Pancreas (tissue), 10 donors: ENCODE measurements around the gene ACSL3. TPM values are rescaled to one million over a fixed set of nuclear protein-coding genes. Genes with fewer than 3 reads are reported as not detected.

Source experiments
- ATAC-seq, 4 donors: fragments of 200-7000 bp; cut with Tn5 transposase; one replicate each; pipeline versions ENCODE4 v1.8.0 to v1.9.1; 2020; ENCODE audit warnings: mild to moderate bottlenecking in 4 of 4, moderate library complexity in 4 of 4
- DNase-seq, 6 donors: peaks; one replicate each; pipeline ENCODE4 v3.0.0-alpha.2; 2020
- FAIRE-seq: peaks from 2 replicates; lab custom pipeline; 2012; peaks lifted over from hg19 to GRCh38; lab: Jason Lieb, UNC
- H3K27ac ChIP-seq, 4 donors: fragments of 200-600 bp; sonication (generic); 1 replicate in 3 of 4; 2 replicates in 1 of 4; pipeline versions ENCODE4 v1.5.0 to v1.8.0; 2020
- H3K27me3 ChIP-seq, 4 donors: fragments of 200-600 bp; one replicate each; pipeline ENCODE4 v1.8.0; 2021
- H3K36me3 ChIP-seq, 3 donors: fragments of 200-600 bp; sonication (generic) in 1 of 3; one replicate each; pipeline versions ENCODE4 v1.5.0 to v1.8.0; 2020 to 2021
- H3K4me1 ChIP-seq, 3 donors: fragments of 200-600 bp; one replicate each; pipeline ENCODE4 v1.8.0; 2021
- H3K4me3 ChIP-seq, 4 donors: fragments of 200-600 bp; sonication (generic) in 2 of 4; one replicate each; pipeline versions ENCODE4 v1.5.0 to v1.8.0; 2020 to 2021
- H3K9me3 ChIP-seq, 4 donors: fragments of 200-600 bp; one replicate each; pipeline ENCODE4 v1.8.0; 2021
- CTCF ChIP-seq, 4 donors: fragments of 200-600 bp; sonication (generic) in 3 of 4; IDR thresholded peaks; one replicate each; pipeline versions ENCODE4 v1.5.0 to v1.8.0; 2021; ENCODE audit warnings: antibody characterized with exemption in 4 of 4
- WGBS, 2 donors: extraction: QIAGEN DNeasy Blood & Tissue Kit; methylation state at CpG; one replicate each; pipeline ENCODE4 v1.1.7; 2013; 5-methylcytosine and 5-hydroxymethylcytosine counted together
- intact Hi-C, 3 donors: fragments of 100-400 bp; cut with DNase I; formaldehyde crosslinking; loops; one replicate each; pipeline versions ENCODE4 v1.11.1 to v1.14.2; 2022
- polyA plus RNA-seq, 2 donors: library from polyadenylated mRNA; stranded (reverse); fragments of 200-250 nt; gene quantifications; one replicate each; pipeline ENCODE4 v1.2.3, GENCODE V29; 2013
- total RNA-seq, 6 donors: library from RNA; stranded (reverse); fragmentation: NEBNext Ultra II Directional in 4 of 6; extraction: Animal tissue kit (Norgen Biotek cat#: 25700) in 4 of 6; gene quantifications; one replicate each; pipeline versions ENCODE4 v1.2.1 to v1.2.4, GENCODE V29; 2021 to 2023
- donor health status: healthy with polysubstance abuse.
- donor health status: DM: no; HTN: no; CAD: no; lungs with moderate emphysema.
- donor health status: DM: no; HTN: no; CAD: no.
- donor health status: control.
- donor health status: control.
- donor health status: Bipolar disorder and iron deficiency.
- donor health status: DM: yes; HTN: yes; CAD: no.
- donor health status: DM: no; HTN: no; CAD: no.
- donor health status: DM: no; HTN: no; CAD: no.
- donor health status: DM: yes; HTN: yes; CAD: no.

Gene ACSL3
- total and polyA plus RNA-seq, 8 donors, result 4.7 to 32.0 (median 15.9) TPM

- Histone ChIP-seq H3K4me1 (peaks cover 11 to 19% (median 15%) of the 10 kb centered on the region in 3 donors), H3K27me3 (no peaks in the 10 kb centered on the region), H3K9me3 (no peaks in the 10 kb centered on the region), H3K27ac (no peak overlapping the region), H3K4me3 (no peak overlapping the region), H3K36me3 (no peaks in the 10 kb centered on the region)
- intact Hi-C loops, result no loop called here
- FAIRE-seq (no peak), DNase-seq (no peak), ATAC-seq (peak; percentile 56 to 85 (median 70))
- no peak for TF ChIP-seq CTCF (IDR thresholded peaks at IDR 0.05)
- 33 to 35% methylated on average over 5 of the region's 5 CpGs for WGBS, 2 donors
Measured at GRCh38 chr2:222884805-222885424, 24.1 kb downstream of the ACSL3 start.

GRCh38 chr2:222887124-222887523 is 26.3 kb downstream of the ACSL3 start:
- intact Hi-C loops, result no loop called here
- FAIRE-seq, result no peak

GRCh38 chr2:222888716-222889115 is 27.9 kb downstream of the ACSL3 start:
- TF ChIP-seq CTCF (IDR thresholded peaks at IDR 0.05), result no peak
- H3K36me3 ChIP-seq, result no peaks in the 10 kb centered on the region

More at GRCh38 chr2:222887124-222887523, 26.3 kb downstream of the ACSL3 start:
- Histone ChIP-seq H3K9me3 (no peaks in the 10 kb centered on the region), H3K27me3 (no peaks in the 10 kb centered on the region), H3K4me1 (peaks cover 19 to 34% (median 29%) of the 10 kb centered on the region in 3 donors), H3K4me3 (no peak overlapping the region), H3K27ac (no peak overlapping the region), H3K36me3 (no peaks in the 10 kb centered on the region)
- TF ChIP-seq CTCF (IDR thresholded peaks at IDR 0.05), result no peak
- ATAC-seq (no peak), DNase-seq (no peak)
- WGBS, 2 donors, result 95 to 100% methylated on average over 1 of the region's 1 CpG

GRCh38 chr2:222891890-222892289 is 31.1 kb downstream of the ACSL3 start:
- TF ChIP-seq CTCF (IDR thresholded peaks at IDR 0.05), result no peak
- no peaks in the 10 kb centered on the region for H3K9me3 ChIP-seq
- peaks cover 15 to 22% (median 20%) of the 10 kb centered on the region in 3 donors for H3K4me1 ChIP-seq
- WGBS, 2 donors, result 30 to 37% methylated on average over 4 of the region's 4 CpGs
- H3K36me3 ChIP-seq, result no peaks in the 10 kb centered on the region
- ATAC-seq, result peak in 3 of 4 donors; percentile 19 to 22 (median 22)
- H3K27me3 ChIP-seq, result no peaks in the 10 kb centered on the region
- peak overlapping the region in 1 of 4 donors; percentile 5 for H3K27ac ChIP-seq
- peak; percentile 82 for FAIRE-seq
- intact Hi-C loops, result no loop called here
- no peak for DNase-seq
- no peak overlapping the region for H3K4me3 ChIP-seq

More at GRCh38 chr2:222888716-222889115, 27.9 kb downstream of the ACSL3 start:
- Histone ChIP-seq H3K27ac (no peak overlapping the region), H3K4me1 (peaks cover 26 to 38% (median 29%) of the 10 kb centered on the region in 3 donors), H3K9me3 (no peaks in the 10 kb centered on the region), H3K27me3 (no peaks in the 10 kb centered on the region), H3K4me3 (no peak overlapping the region)
- WGBS, 2 donors, result 97% methylated on average over 7 of the region's 7 CpGs
- ATAC-seq (no peak), DNase-seq (no peak), FAIRE-seq (no peak)
- intact Hi-C loops, result no loop called here

- H3K4me3 ChIP-seq, result no peak overlapping the region
- peaks cover 15 to 22% (median 20%) of the 10 kb centered on the region in 3 donors for H3K4me1 ChIP-seq
- no peaks in the 10 kb centered on the region for H3K27me3 ChIP-seq
- no peaks in the 10 kb centered on the region for H3K9me3 ChIP-seq
- 37 to 53% methylated on average over 2 of the region's 2 CpGs for WGBS, 2 donors
- intact Hi-C loops, result no loop called here
- no peak for TF ChIP-seq CTCF (IDR thresholded peaks at IDR 0.05)
- ATAC-seq (peak; percentile 56 to 89 (median 78)), DNase-seq (no peak), FAIRE-seq (no peak)
- H3K27ac ChIP-seq, result peak overlapping the region in 1 of 4 donors; percentile 5
- no peaks in the 10 kb centered on the region for H3K36me3 ChIP-seq
Measured at GRCh38 chr2:222892321-222892720, 31.5 kb downstream of the ACSL3 start.
